ENCODE results near the gene TUBB1. TPM values are rescaled to one million over a fixed set of nuclear protein-coding genes. Genes with fewer than 3 reads are reported as not detected.
A peak's percentile ranks its signal among the peaks of the same experiment; 100 is the strongest.
"Not testable (repeated sequence)": the region's sequence is repeated elsewhere in the genome, so short reads cannot be mapped to it uniquely, and the experiment has no call there.

Gene TUBB1
- 0.41 TPM for total RNA-seq

DNA sequence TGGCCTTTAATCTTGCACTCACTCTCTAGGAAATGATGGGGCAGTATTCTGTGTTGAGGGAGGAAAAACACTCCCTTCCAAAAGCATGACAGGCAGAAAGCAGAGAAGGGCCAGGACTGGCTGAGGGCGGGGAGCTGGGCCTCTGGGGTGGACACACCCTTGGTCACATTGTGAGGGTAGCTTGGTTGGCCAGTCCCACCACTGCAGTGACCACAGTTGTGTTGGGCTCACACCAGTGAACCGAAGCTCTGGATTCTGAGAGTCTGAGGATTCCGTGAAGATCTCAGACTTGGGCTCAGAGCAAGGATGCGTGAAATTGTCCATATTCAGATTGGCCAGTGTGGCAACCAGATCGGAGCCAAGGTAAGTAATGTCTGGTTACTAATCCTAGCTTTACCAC lies at the start of gene TUBB1:
Gene TUBB1 (plus strand): TSS at position 213 of the 400 bp plus-strand sequence. CDS start 94 bp downstream, at position 307.
- DNase-seq (ENCODE audit: low spot score in 2 of 2) = no peak
- FAIRE-seq = no peak

DNA sequence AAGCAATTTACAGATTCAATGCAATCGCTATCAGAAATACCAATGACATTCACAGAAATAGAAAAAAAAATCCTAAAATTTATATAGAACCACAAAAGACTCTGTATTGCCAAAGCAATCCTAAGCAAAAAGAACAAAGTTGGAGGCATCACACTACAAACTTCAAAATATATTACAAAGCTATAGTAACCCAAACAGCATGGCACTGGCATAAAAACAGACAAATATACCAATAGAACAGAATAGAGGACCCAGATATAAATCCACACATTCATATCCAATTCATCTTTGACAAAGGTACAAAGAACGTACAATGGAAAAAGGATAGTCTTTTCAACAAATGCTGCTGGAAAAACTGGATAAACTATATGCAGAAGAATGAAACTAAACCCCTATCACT lies 49.8 kb upstream of the TUBB1 start:
- no peak for FAIRE-seq

DNA sequence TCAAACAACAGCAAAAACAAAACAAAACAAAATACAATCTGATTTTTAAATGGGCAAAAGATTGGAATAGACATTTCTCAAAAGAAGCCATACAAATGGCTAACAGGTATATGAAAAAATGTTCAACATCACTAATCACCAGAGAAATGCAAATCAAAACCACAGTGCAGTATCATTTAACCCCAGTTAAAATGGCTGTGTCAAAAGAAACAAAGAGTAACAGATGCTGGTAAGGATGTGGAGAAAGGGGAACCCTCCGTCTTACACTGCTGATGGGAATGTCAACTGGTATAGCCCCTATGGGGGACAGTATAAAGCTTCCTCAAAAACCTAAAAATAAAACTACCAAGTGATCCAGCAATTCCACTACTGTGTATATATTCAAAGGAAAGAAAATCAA lies 49.1 kb upstream of the TUBB1 start:
- FAIRE-seq = no peak
- no peak for DNase-seq (ENCODE audit: low spot score in 2 of 2)

More for the DNA sequence above, 49.8 kb upstream of the TUBB1 start:
- DNase-seq (ENCODE audit: low spot score in 2 of 2) = no peak

DNA sequence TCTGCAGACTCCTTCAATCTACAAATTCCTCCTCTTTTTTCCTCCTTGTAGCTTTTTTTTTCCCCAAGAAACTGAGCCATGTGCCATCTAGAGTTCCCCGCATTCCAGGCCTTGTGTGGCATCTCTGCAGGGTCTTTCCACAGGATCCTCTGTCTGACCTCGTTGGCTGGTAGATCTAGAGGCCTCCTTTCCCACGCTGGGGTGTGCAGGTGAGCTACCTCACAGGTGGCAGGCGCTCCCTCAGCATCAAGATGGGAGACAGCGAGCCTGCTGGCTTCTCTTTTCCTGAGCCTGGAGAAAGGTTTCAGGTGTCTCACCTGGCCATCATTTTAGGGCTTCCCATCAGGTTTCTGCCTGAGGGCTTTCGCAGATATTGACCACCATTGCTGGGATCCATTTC lies 47.8 kb upstream of the TUBB1 start:
- FAIRE-seq (no peak), DNase-seq (ENCODE audit: low spot score in 2 of 2) (no peak)

DNA sequence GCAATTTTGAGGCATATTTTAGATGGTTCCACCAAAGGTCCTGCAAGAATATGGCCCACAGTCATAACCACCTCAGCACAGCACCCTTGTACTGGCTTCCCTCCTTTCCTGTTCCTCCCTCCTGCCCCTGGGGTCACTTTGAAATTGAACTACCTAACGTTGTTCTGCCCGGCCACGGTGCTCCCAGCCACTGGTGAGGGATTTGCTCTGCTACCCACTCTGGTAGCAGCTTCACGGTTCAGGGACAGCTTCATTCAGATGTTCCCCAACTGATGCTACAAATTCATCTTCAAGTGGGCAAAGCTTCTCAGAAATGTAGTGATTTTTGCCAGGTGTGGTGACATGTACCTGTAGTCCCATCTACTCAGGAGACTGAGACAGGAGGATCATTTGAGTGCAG lies 46.0 kb upstream of the TUBB1 start:
- DNase-seq (ENCODE audit: low spot score in 2 of 2) (no peak), FAIRE-seq (no peak)

DNA sequence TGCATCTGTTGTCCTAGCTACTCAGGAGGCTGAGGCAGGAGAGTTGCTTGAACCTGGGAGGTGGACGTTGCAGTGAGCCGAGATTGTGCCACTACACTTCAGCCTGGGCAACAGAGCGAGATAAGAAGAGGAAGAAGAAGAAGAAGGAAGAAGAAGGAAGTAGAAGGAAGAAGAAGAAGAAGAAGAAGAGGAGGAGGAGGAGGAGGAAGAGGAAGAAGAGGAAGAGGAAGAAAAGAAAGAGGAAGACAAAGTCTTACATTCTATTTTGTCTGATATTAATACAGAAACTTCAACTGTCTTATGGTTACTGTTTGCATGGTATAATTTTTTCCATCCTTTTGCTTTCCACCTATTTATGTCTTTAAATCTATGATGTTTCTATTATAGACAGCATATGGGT lies 45.4 kb upstream of the TUBB1 start:
- FAIRE-seq (no peak), DNase-seq (ENCODE audit: low spot score in 2 of 2) (no peak)

DNA sequence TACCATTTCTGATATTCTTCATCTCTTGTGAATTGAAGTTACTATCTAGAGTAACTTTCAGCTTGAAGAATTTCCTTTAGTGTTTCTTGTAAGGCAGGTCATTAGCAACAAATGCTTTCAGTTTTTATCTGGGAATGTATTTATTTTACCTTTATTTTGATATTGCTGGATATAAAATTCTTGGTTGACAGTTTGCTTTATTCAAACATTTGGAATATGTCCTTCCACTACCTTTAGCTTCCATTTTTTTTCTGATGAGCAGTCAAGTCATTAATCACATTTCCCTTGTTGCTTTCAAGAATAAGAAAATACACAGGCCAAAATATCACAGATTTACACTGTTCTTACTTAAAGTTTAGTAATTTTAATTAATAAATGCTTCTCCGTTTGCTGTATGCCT lies 43.9 kb upstream of the TUBB1 start:
- FAIRE-seq = no peak

DNA sequence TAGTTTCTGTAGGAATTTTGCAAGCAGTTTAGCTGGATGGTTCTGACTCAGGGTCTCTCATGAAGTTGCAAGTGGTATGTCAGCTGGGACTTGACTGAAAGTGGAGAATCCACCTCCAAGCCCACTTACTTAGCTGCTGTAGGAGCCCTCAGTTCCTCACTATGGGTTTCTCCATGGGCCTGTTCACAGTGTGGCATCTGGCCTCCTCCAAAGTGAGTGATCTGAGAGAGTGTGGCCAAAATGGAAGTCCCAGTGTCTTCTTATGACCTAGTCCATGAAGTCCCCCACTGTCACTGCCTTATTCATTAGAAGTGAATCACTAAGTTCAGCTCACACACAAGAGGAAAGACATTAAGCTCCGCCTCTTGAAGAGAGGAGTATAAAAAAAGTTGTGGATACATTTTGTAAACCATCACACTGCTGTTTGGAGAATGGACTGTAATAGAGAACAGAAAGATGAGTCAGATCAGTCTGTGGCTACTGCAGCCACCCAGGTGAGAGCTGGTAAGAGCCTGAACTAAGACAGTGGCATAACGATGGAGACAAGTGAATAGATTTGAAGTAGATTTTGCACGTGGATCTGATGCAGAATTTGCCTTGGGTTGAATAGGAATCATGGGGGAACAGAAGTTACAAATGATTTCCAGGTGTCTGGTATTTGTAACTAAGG lies 43.0 kb upstream of the TUBB1 start:
- FAIRE-seq (no peak), DNase-seq (ENCODE audit: low spot score in 2 of 2) (no peak)

More for the DNA sequence above, 43.9 kb upstream of the TUBB1 start:
- no peak for DNase-seq (ENCODE audit: low spot score in 2 of 2)

DNA sequence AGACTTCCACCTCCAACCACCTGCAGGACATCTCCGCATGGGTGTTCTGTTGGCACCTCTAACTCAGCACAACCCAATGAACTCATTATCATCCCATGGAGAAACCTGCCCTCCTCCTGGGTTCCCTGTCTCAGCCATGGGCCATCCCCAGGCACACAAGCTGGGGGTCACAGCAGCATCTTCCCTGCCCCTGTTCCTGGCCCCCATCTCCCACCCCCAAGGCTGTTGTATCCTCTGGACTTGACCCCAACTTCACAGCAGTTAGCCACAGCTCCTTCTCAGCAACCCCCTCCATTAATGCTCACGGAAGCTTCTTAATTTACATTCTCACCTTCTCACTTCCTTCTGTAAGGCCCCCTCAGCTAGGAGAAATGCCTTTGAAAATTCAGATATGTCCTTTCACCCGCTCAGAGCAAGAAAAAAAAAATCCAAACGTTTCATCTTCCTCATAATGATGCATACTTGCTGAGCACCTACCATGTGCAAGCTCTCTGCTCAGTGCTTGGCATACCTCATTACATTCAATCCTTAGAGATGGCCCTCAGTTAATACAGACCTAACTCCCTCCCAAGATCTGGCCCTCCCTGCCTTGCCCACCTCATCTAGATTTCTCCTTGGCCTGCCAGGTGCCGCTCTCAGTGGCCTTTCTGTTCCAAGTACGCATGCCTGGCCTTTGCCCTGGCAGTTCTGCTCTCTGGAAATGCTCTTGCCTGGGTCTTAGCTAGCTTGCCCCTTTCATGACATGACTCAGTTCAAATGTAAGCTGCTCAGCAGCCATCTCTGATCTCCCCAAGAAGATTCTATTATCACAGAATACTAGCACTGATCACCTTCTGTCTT lies 40.7 kb upstream of the TUBB1 start:
- DNase-seq (ENCODE audit: low spot score in 2 of 2) = no peak
- FAIRE-seq = no peak

DNA sequence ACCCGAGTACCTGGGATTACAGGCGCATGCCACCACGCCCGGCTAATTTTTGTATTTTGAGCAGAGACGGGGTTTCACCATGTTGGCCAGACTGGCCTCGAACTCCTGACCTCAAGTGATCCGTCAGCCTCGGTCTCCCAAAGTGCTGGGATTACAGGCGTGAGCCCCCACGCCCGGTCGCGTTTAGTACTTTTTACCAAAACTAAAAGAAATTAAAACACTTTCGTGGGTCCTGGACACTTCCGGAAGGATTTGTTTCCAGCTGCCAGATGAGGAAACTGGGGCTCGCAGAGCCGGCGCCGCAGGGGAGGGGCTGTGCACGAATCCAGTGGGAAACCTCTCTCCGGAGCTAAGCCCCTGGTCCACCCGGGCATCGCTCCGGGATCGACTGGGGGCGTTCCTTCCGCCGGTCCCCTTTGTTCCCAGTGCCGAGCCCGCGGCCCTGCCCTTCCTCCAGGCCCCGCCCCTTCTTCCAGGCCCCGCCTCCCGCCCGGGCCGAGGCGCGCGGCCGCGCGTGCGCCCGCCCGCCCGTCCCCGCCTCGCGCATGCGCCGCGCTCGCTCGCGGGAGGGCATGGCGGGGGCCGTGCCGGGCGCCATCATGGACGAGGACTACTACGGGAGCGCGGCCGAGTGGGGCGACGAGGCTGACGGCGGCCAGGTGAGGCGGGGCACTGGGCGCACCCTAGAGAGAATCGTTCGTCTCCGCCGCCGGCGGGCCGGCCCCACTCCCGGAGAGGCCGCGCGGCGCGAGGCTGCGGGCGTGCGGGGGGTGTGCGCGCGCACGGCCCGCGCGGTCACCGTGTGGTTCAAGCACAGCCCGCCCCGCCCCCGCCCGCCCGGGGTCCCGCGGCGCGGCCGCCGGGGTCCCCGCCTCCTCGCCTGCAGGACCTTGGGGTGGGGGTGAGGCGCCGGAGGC lies 38.3 kb upstream of the TUBB1 start, which contains the start of gene NELFCD:
Gene NELFCD (plus strand): TSS at position 546 of the 917 bp plus-strand sequence. CDS start 54 bp downstream, at position 600.
- peak; percentile 97 to 99 for DNase-seq (ENCODE audit: low spot score in 2 of 2)

DNA sequence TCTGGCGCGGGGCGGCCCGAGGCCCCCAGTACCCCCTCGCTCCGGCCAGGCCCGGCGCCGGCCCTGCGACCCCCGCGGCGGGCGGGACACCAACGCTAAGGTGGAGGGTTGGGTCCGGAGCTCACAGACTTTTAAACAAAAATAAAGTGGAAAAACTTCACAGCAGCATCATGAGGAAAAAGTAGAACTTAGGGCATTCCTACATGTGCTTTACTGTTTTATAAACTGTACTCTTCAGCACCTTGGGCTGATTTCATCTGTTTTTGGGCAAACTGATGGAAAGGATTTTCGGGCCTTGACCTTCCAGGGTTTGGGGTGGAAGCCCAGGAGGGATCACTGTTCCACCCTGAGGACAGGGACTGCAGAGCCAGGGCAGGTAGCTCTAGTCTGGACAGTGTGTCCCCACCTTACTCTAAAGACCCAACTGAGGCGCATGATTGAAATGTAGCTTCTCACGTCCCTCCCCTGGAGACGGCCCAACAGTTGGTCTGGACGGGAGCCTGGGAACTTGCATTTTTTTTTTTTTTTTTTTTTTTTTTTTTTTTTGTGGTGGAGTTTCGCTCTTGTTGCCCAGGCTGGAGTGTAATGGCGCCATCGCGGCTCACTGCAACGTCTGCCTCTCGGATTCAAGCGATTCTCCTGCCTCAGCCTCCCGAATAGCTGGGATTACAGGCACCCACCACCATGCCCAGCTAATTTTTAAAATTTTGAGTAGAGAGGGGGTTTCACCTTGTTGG lies 37.4 kb upstream of the TUBB1 start:
- FAIRE-seq = no peak
- no peak for DNase-seq (ENCODE audit: low spot score in 2 of 2)

More for the DNA sequence above, 38.3 kb upstream of the TUBB1 start, which contains the start of gene NELFCD:
- no peak for FAIRE-seq

DNA sequence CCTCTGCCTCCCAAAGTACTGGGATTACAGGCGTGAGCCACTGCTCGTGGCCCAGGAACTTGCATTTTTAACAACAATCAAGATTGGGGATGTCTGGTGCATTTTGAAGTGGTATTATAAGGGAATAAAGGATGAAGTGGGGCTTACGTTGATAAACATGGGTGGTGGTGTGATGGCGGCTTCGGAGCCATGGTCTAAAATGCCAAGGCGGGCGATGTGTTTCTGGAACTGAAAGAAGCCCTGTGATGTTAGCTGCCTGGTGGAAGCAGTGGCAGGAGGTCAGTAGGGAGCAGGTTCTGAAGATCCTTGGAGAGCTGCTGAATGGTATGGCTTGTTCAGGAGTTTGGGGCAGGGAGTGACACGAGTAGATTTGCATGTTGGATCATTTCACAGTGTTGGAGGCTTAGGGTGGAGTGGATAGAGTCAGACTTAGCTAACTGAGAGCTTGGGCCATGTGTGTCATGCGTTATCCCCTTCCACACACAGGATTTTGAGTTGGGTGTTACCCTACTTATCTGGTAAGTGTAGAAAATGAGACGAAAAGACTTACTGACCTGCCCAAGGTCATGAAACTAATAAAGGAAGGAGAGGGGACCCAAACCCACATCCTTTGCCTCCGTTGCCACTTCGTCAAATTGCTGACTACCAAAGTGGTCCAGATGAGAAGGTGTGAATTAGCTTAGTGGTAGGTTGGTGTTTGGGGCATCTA lies 36.7 kb upstream of the TUBB1 start:
- no peak for FAIRE-seq

DNA sequence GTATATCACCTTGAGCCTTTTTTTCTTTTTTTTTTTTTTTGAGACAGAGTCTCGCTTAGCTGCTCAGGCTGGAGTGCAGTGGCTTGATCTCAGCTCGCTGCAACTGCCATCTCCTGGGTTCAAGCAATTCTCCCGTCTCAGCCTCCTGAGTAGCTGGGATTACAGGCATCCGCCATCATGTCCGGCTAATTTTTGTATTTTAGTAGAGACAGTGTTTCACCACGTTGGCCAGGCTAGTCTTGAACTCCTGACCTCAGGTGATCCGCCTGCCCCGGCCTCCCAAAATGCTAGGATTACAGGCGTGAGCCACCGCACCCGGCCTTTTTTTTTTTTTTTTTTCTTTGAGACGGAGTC lies 36.1 kb upstream of the TUBB1 start:
- DNase-seq (ENCODE audit: low spot score in 2 of 2); FAIRE-seq: not testable (repeated sequence)

More for the DNA sequence above, 36.7 kb upstream of the TUBB1 start:
- no peak for DNase-seq (ENCODE audit: low spot score in 2 of 2)

DNA sequence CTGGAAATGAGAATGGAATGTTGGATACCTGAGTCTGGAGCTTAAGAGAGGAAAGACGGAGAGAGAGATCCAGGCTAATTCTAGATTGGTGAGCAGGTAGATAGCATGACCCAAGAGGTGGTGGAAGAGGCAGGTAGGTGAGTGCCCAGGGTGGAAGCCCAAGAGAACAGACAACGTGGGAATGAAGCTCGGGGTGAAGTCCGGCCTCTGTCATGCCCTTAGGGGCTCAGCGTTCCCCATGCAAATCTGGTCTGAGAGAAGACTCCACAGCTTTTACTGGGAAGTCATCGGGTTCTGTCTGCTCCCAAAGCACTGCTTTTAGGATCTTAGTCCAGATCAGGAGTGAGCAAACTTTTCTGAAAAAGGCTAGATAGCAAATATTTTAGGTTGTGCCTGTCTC lies 34.5 kb upstream of the TUBB1 start:
- no peak for FAIRE-seq
- no peak for DNase-seq (ENCODE audit: low spot score in 2 of 2)

DNA sequence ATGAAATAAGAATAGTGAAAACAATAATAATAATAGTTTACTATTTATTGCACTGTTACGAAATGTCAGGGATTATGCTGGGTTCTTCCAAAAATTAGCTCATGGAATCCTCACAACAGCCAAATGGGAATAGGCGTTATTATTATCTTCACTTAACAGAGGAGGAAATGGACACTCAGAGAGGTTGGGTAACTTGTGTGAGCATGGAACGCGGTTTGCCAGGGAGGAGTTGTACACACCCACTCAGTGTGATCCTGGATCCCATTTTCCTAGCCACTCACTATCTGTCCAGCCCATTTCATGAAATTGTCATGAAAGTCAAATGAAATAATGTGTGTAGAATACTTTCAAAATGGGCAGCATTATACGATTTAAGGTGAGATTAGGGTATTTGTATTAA lies 33.6 kb upstream of the TUBB1 start:
- FAIRE-seq (no peak), DNase-seq (ENCODE audit: low spot score in 2 of 2) (peak in 1 of 2 donors; percentile 1)

DNA sequence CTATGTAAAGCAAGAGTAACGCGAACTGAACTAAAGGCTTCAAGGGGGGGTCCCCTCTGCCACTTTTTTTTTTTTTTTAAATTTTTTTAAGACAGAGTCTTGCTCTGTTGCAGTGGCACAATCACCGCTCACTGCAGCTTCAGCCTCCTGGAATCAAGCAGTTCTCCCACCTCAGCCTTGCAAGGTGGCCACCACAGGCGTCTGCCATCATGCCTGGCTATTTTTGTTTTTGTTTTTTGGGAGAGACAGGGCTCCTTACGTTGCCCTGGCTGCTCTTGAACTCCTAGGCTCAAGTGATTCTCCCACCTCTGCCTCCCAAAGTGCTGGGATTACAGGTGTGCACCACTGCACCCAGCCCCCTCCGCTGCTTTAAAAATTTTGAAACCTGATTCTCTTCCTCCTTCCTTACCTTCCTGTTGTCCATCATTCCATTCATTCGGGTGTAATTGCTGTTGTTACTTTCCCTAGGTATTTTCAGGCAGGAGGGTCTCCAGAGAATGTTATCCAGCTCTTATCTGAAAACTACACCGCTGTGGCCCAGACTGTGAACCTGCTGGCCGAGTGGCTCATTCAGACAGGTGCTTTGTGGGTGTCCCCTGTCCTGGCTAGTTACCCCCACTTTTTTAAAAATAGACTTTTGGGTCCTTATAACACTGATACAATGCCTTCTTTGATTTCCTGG lies 32.8 kb upstream of the TUBB1 start:
- FAIRE-seq (no peak), DNase-seq (ENCODE audit: low spot score in 2 of 2) (no peak)

DNA sequence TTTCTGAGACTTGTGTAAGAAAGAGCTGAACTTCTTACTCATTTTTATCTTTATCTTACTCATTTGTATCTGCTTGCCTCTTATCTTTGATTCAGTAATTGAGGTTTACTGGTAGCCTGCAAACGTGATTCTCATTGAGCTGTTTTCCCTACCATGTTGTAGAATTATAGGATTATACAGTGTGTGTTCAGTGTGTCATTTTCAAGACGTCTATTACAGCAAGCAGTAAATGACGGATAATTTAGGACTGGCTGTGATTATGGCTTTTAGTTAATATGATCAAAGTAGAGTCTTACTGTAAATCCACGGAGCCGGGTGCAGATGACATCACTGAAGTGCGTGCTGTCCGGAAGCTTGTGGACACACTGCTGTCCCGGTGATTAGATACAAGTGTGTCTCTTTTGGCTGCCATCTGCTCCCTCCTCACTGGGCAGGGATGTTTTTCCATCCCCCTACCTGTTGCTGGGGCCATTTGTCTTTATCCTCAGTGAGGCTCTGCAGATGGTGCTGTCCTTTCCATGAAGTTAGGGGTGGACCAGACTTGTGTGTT lies 32.2 kb upstream of the TUBB1 start:
- DNase-seq (ENCODE audit: low spot score in 2 of 2) (no peak), FAIRE-seq (no peak)

DNA sequence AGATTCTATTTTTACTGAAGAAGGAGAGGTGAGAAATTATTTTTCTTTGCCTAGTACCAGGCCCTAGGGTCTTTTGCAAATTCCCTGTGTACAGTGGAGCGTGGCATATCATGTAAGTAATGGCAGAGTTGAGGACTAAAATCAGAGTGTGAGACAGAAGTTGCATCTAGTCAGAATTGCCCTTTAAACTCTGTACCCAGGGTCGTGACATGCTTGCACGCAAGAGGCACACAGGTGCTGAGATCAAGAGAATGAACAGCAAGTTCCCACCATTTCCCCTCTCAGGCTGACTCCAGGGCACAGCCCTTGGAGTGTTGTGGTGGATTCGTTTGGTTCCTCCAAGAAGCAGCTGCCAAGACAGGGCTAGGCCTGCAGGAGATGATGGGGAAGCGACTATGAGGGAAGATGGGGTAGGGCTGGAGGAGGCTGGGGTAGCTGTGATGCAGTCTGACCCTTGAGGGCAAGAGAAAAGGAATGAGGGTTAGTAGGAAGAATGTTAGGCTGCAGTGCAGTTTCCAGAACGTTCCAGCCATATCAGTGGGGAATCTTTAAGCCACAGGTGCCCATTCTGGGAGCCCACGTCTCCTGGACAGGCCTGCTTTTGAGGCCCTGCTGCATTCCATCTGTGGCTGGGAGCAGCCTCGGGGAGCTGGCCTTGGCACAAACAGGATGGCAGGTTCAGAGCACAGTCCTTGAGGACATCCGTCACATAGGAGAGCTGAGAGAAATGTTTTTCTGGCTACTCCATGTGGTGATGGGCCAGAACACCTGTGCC lies 31.3 kb upstream of the TUBB1 start:
- no peak for DNase-seq (ENCODE audit: low spot score in 2 of 2)

More for the DNA sequence above, 31.3 kb upstream of the TUBB1 start:
- no peak for FAIRE-seq
